Activated CD4-positive, alpha-beta T cell treated with anti-CD3 and anti-CD28 coated beads, Interleukin-2, Interleukin-6, amounts not matched to agents 100 ng/mL and 50 ng/mL, durations not matched to agents 16 hours and 8 hours (primary cell): ENCODE data around the gene MAGIX.
A peak's percentile ranks its signal among the peaks of the same experiment; 100 is the strongest.
"Not testable (repeated sequence)": the region's sequence is repeated elsewhere in the genome, so short reads cannot be mapped to it uniquely, and the experiment has no call there.

Experiments used
- DNase-seq: peaks from one replicate; pipeline ENCODE4 v3.0.0-alpha.2; 2020

MAGIX gene

GRCh38 chrX:49162620-49163019 is at the start of gene MAGIX:
Gene MAGIX (plus strand): TSS chrX:49162758. CDS start chrX:49162890, 132 bp downstream.
- DNase-seq: no peak

DNA sequence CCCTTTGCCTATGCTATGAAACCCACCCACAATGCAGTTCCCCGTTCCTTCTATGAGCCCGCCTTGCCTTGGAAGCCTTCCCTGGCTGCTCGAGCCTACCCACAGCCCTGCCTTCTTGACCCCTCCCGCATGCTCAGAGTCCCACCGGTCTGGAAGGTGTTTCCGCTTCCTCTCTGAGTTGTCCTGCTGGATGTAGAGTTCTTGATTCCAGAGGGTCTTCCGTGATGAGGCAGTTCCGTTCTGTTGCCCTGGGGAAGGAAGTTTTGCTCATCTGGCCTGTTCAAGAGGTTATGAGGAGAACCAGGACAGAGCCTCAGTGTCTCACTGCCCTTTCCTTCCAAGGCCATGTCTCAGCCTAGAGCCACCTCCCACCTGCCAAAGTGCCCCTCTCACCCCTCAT is 46.5 kb upstream of the MAGIX start:
- no peak for DNase-seq

GRCh38 chrX:49116716-49117115 is 45.8 kb upstream of the MAGIX start:
- DNase-seq: no peak

- no peak for DNase-seq
Measured at GRCh38 chrX:49117581-49117980, 45.0 kb upstream of the MAGIX start.

- DNase-seq: no peak
Measured at GRCh38 chrX:49120091-49120490, 42.5 kb upstream of the MAGIX start.

DNA sequence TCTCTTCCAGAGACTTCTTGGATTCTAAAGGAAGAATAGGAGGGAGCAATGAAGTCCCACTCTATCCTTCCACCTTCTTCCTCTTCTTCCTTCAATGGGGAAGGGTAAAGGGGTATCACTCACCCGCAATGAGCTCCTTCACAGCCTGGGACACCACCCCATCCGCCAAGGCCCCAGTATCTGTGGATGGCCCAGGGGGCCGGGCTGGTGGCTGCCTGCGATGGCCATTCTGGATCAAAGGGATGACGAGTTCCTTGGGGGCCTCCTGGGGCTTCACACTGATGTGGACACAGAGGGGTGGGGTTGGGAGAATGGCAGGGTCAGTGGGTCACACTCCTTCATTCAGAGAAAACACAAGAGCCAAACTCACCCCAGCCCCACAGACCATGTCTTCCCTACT is 40.1 kb upstream of the MAGIX start:
- DNase-seq: no peak

DNA sequence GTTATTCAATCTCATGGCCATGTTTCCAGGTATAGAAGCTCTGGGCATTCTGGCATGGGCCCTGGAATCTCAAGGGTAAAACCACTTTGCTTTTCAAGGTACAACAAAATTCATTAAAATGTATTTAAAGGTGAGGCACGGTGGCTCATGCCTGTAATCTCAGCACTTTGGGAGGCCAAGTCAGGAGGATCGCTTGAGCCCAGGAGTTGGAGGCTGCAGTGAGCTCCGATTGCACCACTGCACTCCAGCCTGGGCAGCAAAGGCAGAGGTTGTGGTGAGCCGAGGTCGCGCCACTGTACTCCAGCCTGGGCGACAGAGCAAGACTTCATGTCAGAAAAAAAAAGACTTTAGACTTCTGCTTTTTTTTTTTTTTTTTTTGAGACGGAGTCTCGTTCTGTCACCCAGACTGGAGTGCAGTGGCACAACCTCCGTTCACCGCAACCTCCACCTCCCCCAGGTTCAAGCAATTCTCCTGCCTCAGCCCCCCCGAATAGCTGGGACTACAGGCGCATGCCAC is 34.8 kb upstream of the MAGIX start:
- not testable (repeated sequence) for DNase-seq

DNA sequence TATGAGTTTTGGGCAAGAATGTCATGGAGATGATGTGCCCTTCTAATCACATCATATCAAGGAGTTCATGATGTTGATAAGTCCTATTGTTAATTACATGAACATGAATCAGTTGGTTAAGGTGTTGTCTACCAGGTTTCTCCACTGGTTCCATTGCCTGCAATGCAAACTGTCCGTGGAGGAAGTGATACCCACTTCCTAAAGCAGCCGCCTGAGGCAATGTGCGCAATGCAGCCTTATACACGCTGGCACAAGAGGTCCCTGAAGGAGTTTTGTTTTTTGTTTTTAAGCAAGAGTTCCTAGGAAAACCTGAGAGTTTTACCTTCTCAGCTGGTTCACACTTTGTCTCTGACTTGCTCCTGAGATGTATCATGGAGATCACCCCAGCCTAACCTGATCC is 33.1 kb upstream of the MAGIX start:
- no peak for DNase-seq

GRCh38 chrX:49132275-49132674 is 30.3 kb upstream of the MAGIX start:
- DNase-seq: not testable (repeated sequence)

GRCh38 chrX:49133759-49134158 is 28.8 kb upstream of the MAGIX start:
- DNase-seq: no peak

- DNase-seq: no peak
Measured at GRCh38 chrX:49137492-49137891, 25.1 kb upstream of the MAGIX start.

- DNase-seq: no peak
Measured at GRCh38 chrX:49139713-49140112, 22.8 kb upstream of the MAGIX start.

GRCh38 chrX:49142264-49142663 is 20.3 kb upstream of the MAGIX start:
- peak; percentile 21 for DNase-seq

- not testable (repeated sequence) for DNase-seq
Measured at GRCh38 chrX:49143154-49143553, 19.4 kb upstream of the MAGIX start.

GRCh38 chrX:49147282-49147681 is 15.3 kb upstream of the MAGIX start:
- no peak for DNase-seq

GRCh38 chrX:49147936-49148335 is 14.6 kb upstream of the MAGIX start:
- no peak for DNase-seq

DNA sequence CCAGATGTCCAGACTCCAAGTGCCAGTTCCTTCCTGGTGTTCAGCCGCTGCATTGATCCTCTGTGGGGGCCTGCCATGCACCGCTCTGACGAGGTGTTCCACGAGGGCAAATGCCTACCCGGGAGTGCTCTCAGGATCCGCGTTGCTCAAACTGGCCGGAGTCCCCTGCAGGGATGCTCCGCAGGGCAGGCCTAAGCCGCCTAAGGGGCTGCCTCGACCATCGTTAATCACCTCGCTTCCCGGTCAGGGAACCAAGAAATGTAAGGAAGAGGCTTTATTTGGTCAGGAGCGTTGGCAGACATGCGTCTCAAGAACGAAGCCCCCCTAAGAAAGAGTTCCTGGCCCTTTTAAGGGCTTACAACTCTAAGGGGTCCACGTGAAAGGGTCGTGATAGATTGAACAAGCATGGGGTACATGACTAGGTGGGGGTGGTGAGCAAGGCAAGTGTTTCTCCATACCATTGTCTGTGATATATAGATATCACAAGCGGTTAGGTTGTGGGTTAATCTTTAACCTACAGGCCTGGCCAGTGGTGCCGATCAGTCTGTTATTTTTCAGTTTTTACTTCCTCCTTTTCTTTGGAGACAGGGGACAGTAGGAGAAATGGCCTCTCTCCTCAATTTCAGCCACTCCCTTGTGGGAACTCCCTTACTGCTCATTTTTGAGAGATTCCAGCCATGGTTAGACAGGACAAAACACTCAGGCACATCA is 14.0 kb upstream of the MAGIX start:
- DNase-seq: not testable (repeated sequence)

DNA sequence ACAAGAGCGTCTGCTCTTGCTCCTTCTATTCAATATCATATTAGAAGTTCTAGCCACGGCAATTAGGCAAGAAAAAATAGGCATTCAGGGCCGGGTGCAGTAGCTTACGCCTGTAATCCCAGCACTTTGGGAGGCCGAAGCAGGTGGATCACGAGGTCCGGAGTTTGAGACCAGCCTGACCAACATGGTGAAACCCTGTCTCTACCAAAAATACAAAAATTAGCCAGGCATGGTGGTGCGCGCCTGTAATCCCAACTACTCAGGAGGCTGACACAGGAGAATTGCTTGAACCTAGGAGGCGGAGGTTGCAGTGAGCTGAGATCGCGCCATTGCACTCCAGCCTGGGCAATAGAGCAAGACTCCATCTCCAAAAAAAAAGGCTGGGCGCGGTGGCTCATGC is 13.3 kb upstream of the MAGIX start:
- DNase-seq: not testable (repeated sequence)

DNA sequence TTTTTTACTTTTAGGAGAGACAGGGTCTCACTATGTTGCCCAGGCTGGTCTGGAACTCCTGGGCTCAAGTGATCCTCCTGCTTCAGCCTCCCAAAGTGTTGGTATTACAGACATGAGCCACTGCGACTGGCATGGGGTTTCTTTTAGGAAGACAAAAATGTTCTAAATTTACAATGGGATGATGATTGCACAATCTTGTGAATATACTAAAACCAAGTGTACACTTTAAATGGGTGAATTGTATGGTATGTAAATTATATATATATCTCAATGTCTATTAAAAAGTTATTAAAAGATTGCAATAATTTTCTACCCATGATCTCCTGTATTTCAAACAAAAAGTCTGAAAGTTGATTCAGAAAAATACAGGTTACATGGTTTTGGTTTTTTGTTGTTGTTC is 9.1 kb upstream of the MAGIX start:
- no peak for DNase-seq

- DNase-seq: peak; percentile 59
Measured at GRCh38 chrX:49155243-49155899, 7.2 kb upstream of the MAGIX start.

DNA sequence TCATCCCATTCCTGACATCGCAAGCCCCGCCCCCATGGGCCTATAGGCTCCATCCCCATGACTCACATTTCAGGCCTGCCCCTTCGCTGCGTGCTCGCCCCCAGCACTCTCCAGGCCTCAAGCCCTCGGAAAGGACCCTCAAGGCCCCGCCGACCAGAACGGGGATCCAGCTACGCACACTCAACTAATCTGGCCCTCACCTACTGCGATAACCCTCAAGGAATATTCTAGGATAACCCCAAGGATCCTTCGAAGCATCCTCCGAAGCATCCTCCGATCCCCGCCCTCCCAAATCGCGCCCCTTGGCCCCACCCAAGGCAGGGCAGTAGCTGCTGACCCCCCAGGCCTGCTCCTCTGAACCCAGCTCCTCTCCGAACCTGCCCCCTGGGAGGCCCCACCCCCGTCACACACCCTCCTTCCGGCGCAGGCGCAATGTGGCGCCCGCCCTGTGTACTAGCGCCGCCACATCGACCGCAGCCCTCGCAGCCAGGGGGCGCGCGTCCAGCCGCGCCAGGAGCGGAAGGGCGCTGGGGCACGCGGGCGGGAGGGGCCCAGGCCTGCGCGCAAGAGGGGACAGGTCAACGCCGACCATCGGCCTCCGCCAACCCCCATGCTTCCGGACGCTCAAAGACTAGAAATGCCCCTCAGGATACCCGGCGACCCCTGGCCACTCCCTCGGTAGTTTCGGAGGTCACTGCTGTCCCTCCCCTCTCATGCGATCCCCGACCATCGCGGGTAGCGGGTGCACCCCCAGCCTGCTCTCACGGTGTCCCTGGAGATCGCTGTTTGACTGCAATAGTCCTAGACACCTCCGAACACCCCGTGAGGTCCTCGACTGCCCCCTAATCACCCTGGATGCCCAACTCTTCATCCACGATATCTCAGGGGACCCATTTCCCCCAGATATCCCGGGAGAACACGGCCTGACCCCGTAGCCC is 6.4 kb upstream of the MAGIX start:
- peak; percentile 89 for DNase-seq

- no peak for DNase-seq
Measured at GRCh38 chrX:49157194-49157593, 5.4 kb upstream of the MAGIX start.

DNA sequence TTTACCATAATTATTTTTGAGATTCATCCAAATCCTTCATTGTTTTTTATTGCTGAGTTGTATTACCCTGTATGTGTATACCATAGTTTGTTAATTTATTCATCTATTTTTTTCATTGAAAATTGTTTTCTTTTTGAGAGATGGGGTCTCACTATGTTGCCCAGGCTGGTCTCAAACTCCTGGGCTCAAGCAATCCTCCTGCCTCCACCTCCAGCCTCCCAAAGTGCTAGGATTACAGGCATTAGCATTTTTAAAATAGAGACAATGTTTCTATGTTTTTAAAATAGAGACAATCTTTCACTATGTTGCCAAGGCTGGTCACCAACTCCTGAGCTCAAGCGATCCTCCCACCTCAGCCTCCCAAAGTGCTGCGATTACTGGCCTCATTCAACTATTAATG is 1.6 kb upstream of the MAGIX start:
- no peak for DNase-seq
